NCI-H2107 treated with DMSO at 0.1 percent for 48 hours (cell line): ENCODE measurements around the gene NAP1L3.

Source experiments
- DNase-seq: peaks from one replicate; lab custom pipeline; 2025; ENCODE audit not compliant: unreplicated experiment; lab: John Stamatoyannopoulos, UW

Gene NAP1L3, protein sequence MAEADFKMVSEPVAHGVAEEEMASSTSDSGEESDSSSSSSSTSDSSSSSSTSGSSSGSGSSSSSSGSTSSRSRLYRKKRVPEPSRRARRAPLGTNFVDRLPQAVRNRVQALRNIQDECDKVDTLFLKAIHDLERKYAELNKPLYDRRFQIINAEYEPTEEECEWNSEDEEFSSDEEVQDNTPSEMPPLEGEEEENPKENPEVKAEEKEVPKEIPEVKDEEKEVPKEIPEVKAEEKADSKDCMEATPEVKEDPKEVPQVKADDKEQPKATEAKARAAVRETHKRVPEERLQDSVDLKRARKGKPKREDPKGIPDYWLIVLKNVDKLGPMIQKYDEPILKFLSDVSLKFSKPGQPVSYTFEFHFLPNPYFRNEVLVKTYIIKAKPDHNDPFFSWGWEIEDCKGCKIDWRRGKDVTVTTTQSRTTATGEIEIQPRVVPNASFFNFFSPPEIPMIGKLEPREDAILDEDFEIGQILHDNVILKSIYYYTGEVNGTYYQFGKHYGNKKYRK

DNA sequence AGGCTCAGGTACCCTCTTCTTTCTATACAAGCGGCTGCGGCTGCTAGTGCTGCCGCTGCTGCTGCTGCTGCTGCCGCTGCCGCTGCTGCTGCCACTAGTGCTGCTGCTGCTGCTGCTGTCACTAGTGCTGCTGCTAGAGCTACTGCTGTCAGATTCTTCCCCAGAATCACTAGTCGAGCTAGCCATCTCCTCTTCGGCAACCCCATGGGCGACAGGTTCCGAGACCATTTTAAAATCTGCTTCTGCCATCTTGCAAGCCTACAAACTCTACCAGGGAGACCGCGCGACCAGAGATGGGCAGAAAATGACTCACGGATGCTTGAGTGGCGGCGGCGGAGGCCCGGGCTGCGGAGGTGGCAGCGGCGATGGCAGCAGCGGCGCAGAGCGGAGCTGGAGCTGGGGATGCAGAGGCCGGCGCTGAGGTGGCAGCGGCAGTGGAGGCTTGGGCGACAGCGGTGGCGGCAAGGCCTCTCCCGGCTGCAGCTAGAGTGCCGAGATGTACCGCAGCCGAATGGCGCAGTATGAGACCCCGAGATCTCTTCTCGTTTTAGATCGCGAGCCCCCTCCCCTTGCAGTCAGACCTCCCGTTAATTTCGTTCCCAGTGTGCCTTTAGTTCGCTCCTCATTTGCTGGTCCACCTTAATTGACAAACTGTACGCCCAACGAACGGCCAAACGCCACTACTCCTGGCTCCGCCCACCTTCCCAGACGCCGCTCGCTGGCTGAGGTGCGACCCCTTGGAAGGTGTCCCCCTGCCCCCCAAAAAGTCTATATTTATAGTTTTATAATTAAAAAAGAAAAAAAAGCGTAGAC lies at the start of gene NAP1L3:
Gene NAP1L3, minus strand, starts transcription at position 523 of the 813 bp plus-strand sequence. Its CDS starts 274 bp downstream, at position 249.
- DNase-seq, result peak; percentile 88

DNA sequence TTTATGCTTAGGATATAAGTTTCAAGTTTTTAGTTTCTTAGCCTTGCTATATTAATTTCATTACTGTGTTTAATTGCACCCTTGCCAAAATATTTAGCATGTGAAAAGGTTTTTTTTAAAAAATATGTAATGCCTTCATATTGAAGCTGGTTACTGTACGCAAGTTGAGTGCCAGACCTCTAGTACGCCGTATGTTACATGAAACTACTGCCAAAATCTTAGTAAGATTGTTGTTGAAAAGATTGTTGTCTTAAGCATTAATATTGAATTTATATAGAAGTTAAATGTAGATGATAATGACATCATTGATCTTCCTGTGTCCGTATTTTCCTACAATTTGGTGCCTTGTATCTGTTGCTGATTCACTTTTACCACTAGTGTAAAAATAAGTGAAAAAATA lies 37.7 kb upstream of the NAP1L3 start:
- no peak for DNase-seq

DNA sequence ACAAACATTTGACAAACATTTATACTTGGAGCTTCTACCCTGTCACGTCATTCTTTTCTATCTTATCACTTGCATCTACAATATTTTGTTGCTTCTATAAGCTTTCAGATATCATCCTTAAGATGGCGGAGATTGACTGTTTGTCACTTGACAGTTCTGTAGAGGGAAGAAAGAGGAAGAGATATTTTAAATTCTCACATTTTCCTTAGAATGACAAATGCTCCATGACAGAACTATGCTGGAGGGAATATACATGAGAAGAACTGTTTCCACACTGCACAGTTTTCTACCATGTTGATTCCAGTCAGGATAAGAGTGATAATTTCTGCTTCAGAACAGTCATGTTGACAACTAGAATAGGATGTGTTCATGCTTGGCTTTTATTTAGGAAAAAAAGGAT lies 30.3 kb upstream of the NAP1L3 start:
- DNase-seq, result no peak

DNA sequence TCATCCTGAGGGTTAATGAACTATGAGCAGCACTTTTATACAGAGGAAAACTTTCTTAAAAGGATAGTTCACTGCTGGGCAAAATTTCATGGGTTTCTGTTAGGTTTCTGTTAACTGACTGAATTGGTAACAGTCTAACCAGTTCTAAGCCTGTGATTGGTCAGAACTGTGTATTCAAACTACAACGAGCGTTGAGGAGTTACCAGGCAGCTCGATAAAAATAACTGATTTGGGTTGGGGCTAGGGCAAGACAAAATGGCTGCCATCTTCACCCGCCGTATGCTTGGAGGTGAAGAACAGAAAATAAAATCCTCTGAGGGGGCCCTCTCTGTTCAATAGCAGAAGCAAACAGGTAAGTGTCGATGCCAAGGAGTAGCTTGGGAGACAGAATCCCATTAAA lies 22.6 kb upstream of the NAP1L3 start:
- no peak for DNase-seq

DNA sequence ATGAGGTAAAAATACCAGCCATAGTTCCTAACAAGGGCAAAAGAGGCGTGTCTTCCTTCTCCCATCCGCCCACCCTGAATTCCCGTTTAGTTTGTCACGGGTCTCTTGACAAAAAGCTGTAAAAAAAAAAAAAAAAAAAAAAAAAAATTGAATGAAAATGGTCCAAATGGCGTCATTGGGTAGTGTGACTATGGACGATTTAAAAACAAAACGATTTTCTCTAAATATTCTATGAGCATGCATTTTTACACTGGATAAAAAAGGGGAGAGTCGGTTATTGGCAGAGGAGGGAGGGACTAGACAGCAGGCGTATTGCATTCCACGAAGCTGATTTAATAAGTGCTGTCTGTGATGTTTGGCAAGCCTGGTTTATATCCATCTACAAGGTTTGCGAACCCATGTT lies 492 bp upstream of the NAP1L3 start, which contains the start of gene FAM133A:
Gene FAM133A, plus strand, starts transcription at position 338 of the 403 bp plus-strand sequence. CDS start 35,214 bp downstream, outside the sequence.
- peak; percentile 39 for DNase-seq

DNA sequence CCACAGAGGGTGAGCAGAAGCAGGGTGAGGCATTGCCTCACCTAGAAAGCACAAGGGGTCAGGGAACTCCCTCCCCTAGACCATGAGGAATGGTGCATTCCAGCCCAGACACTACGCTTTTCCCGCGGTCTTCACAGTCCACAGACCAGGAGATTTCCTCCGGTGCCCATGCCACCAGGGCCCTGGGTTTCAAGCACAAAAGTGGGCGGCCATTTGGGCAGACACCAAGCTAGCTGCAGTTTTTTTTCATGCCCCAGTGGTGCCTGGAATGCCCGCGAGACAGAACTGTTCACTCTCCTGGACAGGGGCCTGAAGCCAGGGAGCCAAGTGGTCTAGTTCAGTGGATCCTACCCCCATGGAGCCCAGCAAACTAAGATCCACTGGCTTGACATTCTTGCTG lies 12.8 kb downstream of the NAP1L3 start:
- no peak for DNase-seq

DNA sequence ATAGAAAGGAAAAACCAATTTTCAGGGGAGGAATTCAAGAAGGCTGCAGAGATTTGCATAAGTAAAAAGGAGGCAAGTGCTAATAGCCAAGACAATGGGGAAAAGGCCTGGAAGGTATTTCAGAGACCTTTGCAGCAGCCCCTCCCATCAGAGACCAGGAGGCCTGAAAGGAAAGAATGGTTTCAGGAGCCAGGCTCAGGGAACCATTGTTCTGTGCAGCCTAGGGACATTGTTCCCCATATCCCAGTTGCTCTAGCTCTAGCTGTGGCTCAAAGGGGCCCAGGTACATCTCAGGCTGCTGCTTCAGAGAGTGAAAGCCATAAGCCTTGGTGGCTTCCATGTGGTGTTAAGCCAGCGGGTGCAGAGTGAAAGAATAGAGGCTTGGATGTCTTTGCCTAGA lies 24.0 kb downstream of the NAP1L3 start:
- DNase-seq, result no peak

DNA sequence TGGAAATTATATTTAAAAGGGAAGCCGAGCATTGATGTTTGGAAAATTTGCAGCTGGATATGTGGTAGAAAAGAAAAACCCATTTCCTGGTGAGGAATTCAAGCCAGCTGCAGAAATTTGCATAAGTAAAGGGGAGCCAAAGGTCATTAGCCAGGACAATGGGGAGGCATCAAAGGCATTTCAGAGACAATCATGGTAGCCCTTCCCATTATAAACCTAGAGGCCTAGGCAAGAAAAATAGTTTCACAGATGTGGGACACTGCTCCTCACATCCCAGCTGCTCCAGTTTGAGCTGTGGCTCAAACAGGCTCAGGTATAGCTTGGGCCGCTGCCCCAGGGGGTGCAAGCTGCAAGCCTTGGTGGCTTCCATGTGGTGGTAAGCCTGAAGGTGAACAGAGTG lies 35.8 kb downstream of the NAP1L3 start:
- DNase-seq, result no peak
